Measurements from ENCODE around the gene CUBN.

CUBN gene

GRCh38 chr10:17129741-17130140 lies at the start of gene CUBN:
Gene CUBN, minus strand, starts transcription at chr10:17129811. Its CDS starts 46 bp downstream, at chr10:17129765.
- no peak for DNase-seq

- no peak for DNase-seq
These were observed 49.4 kb upstream of the CUBN start for GRCh38 chr10:17179002-17179401.

GRCh38 chr10:17178006-17178405 lies 48.4 kb upstream of the CUBN start:
- no peak for DNase-seq

GRCh38 chr10:17177014-17177413 lies 47.4 kb upstream of the CUBN start:
- no peak for DNase-seq

GRCh38 chr10:17176091-17176490 lies 46.5 kb upstream of the CUBN start:
- DNase-seq: no peak

GRCh38 chr10:17175551-17175950 lies 45.9 kb upstream of the CUBN start:
- no peak for DNase-seq

- no peak for DNase-seq
These were observed 45.0 kb upstream of the CUBN start for GRCh38 chr10:17174626-17175025.

- no peak for DNase-seq
These were observed 41.6 kb upstream of the CUBN start for GRCh38 chr10:17171141-17171641.

- DNase-seq: no peak
These were observed 40.2 kb upstream of the CUBN start for GRCh38 chr10:17169803-17170202.

GRCh38 chr10:17166699-17167098 lies 37.1 kb upstream of the CUBN start:
- no peak for DNase-seq

- DNase-seq: no peak
These were observed 33.2 kb upstream of the CUBN start for GRCh38 chr10:17162828-17163227.

GRCh38 chr10:17161775-17162174 lies 32.2 kb upstream of the CUBN start:
- no peak for DNase-seq

GRCh38 chr10:17157024-17157423 lies 27.4 kb upstream of the CUBN start:
- no peak for DNase-seq

- DNase-seq: no peak
These were observed 26.2 kb upstream of the CUBN start for GRCh38 chr10:17155826-17156225.

- DNase-seq: no peak
These were observed 24.5 kb upstream of the CUBN start for GRCh38 chr10:17154116-17154515.

- DNase-seq: no peak
These were observed 23.7 kb upstream of the CUBN start for GRCh38 chr10:17153321-17153720.

- DNase-seq: no peak
These were observed 22.1 kb upstream of the CUBN start for GRCh38 chr10:17151716-17152115.

- DNase-seq: no peak
These were observed 18.4 kb upstream of the CUBN start for GRCh38 chr10:17147884-17148489.

GRCh38 chr10:17146892-17147291 lies 17.3 kb upstream of the CUBN start:
- no peak for DNase-seq

- DNase-seq: no peak
These were observed 15.6 kb upstream of the CUBN start for GRCh38 chr10:17145239-17145638.

GRCh38 chr10:17144757-17145156 lies 15.1 kb upstream of the CUBN start:
- no peak for DNase-seq

GRCh38 chr10:17144032-17144431 lies 14.4 kb upstream of the CUBN start:
- no peak for DNase-seq

- no peak for DNase-seq
These were observed 13.6 kb upstream of the CUBN start for GRCh38 chr10:17143055-17143690.

- DNase-seq: no peak
These were observed 12.1 kb upstream of the CUBN start for GRCh38 chr10:17141504-17142229.

Data from CD4-positive, alpha-beta T cell treated with Interleukin-15 for 1 hour (primary cell).